Lower lobe of right lung (tissue), 2 donors: ENCODE results near the gene LTBR. TPM values are rescaled to one million over a fixed set of nuclear protein-coding genes. Genes with fewer than 3 reads are reported as not detected.
A peak's percentile ranks its signal among the peaks of the same experiment; 100 is the strongest.

Experiments used
- ATAC-seq, 2 donors: fragments of 200-7000 bp; cut with Tn5 transposase; one replicate each; pipeline ENCODE4 v1.9.1; 2020 to 2022; ENCODE audit warnings: mild to moderate bottlenecking in 2 of 2, moderate library complexity in 2 of 2
- DNase-seq: peaks from one replicate; pipeline ENCODE4 v3.0.0-alpha.2; 2020
- H3K27ac ChIP-seq: fragments of 200-600 bp; one replicate; pipeline ENCODE4 v1.8.0; 2022
- H3K27me3 ChIP-seq: fragments of 200-600 bp; one replicate; pipeline ENCODE4 v1.8.0; 2022; ENCODE audit warnings: low read depth
- H3K36me3 ChIP-seq: fragments of 200-600 bp; one replicate; pipeline ENCODE4 v1.8.0; 2022; ENCODE audit warnings: mild to moderate bottlenecking
- H3K4me1 ChIP-seq: fragments of 200-600 bp; one replicate; pipeline ENCODE4 v1.8.0; 2022
- H3K4me3 ChIP-seq: fragments of 200-600 bp; one replicate; pipeline ENCODE4 v1.8.0; 2022; ENCODE audit warnings: mild to moderate bottlenecking
- H3K9me3 ChIP-seq: fragments of 200-600 bp; one replicate; pipeline ENCODE4 v1.8.0; 2022
- CTCF ChIP-seq: fragments of 200-600 bp; IDR thresholded peaks from one replicate; pipeline ENCODE4 v1.8.0; 2022; ENCODE audit warnings: antibody characterized with exemption, mild to moderate bottlenecking
- intact Hi-C: fragments of 100-400 bp; cut with DNase I; formaldehyde crosslinking; loops from one replicate; pipeline ENCODE4 v1.11.0; 2022
- total RNA-seq: library from RNA; stranded (reverse); fragmentation: NEBNext Ultra II Directional; extraction: Animal tissue kit (Norgen Biotek cat#: 25700); gene quantifications from one replicate; pipeline ENCODE4 v1.2.1, GENCODE V29; 2021
- donor health status: DM: no; HTN: yes; CAD: no; lungs with severe emphysema.

Gene LTBR
- total RNA-seq, 1 donor from 2014 or later, result 122 TPM

GRCh38 chr12:6380141-6381121 is 3.5 kb upstream of the LTBR start:
- intact Hi-C loops, result no loop called here
- H3K27ac ChIP-seq, result peak overlapping the region; percentile 68
- ATAC-seq, result no peak
- H3K36me3 ChIP-seq, result peaks cover 5% of the 10 kb centered on the region
- H3K4me3 ChIP-seq, result no peak overlapping the region
- no peak for TF ChIP-seq CTCF
- no peaks in the 10 kb centered on the region for H3K27me3 ChIP-seq
- DNase-seq, result peak; percentile 52
- H3K9me3 ChIP-seq, result no peaks in the 10 kb centered on the region
- peaks cover 78% of the 10 kb centered on the region for H3K4me1 ChIP-seq

GRCh38 chr12:6382371-6382770 is 1.6 kb upstream of the LTBR start:
- Histone ChIP-seq H3K4me1 (peaks cover 74% of the 10 kb centered on the region), H3K27ac (no peak overlapping the region), H3K4me3 (no peak overlapping the region), H3K36me3 (peaks cover 21% of the 10 kb centered on the region), H3K9me3 (no peaks in the 10 kb centered on the region), H3K27me3 (no peaks in the 10 kb centered on the region)
- intact Hi-C loops, result no loop called here
- TF ChIP-seq CTCF, result no peak
- no peak for ATAC-seq
- no peak for DNase-seq

- Histone ChIP-seq H3K27ac (peak overlapping the region; percentile 93), H3K27me3 (no peaks in the 10 kb centered on the region), H3K36me3 (peaks cover 26% of the 10 kb centered on the region), H3K4me1 (peaks cover 68% of the 10 kb centered on the region), H3K4me3 (peak overlapping the region; percentile 93), H3K9me3 (no peaks in the 10 kb centered on the region)
- no peak for DNase-seq
- intact Hi-C loops, result no loop called here
- no peak for TF ChIP-seq CTCF
- no peak for ATAC-seq
Observed at GRCh38 chr12:6382982-6383381, 980 bp upstream of the LTBR start.

GRCh38 chr12:6384499-6385436 is 806 bp downstream of the LTBR start:
- H3K4me1 ChIP-seq, result peaks cover 50% of the 10 kb centered on the region
- ATAC-seq, result peak; percentile 9 to 23
- no peak for DNase-seq

More at GRCh38 chr12:6384499-6385436, 806 bp downstream of the LTBR start:
- TF ChIP-seq CTCF, result no peak
- Histone ChIP-seq H3K27ac (peak overlapping the region; percentile 93), H3K4me3 (peak overlapping the region; percentile 93), H3K27me3 (no peaks in the 10 kb centered on the region), H3K36me3 (peaks cover 44% of the 10 kb centered on the region), H3K9me3 (no peaks in the 10 kb centered on the region)
- intact Hi-C loops, result no loop called here
